ENCODE results near the gene GPR148. TPM values are rescaled to one million over a fixed set of nuclear protein-coding genes. Genes with fewer than 3 reads are reported as not detected.

GPR148 gene
- polyA plus RNA-seq, 1 donor (not counting 4 experiments of a cell fraction or from before 2014, with no cell fraction given), result not detected

DNA sequence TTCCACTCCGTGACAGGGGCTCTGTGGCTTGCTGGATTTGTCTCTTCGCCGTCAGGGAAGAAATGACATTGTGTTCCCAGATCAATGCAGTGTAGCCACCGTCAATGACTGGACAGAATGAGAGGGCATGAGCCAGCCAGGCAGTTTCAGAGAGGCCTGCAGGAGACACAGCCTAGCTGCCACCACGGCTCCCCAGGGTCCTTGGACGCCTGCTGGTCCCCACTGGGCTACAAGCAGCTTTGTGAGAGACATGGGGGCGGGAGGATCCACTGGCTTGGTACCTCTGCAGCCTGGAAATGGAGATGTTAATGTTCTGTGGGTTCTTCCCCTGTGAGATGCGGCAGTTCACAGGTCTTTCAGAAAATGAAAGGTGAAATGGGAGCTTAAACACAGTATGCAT, 14.4 kb downstream of the GPR148 start:
- no peak overlapping the region for H3K9ac ChIP-seq (ENCODE audit: control insufficient read depth, extremely low read depth, insufficient read depth, low read length)
- FAIRE-seq, result no peak
- H3K36me3 ChIP-seq (ENCODE audit: control insufficient read depth in 2 of 2, extremely low read depth in 1 of 2, insufficient read depth in 2 of 2, low read length in 2 of 2), result no peaks in the 10 kb centered on the region
- H3K27me3 ChIP-seq (ENCODE audit: control insufficient read depth, extremely low read depth, insufficient read depth, low read length), result peaks cover 5% of the 10 kb centered on the region
- no peak overlapping the region for H2AFZ ChIP-seq (ENCODE audit: control insufficient read depth, low read length)
- DNase-seq (ENCODE audit: low read depth, low spot score), result no peak
- dilution Hi-C loops (cut with MboI; ENCODE audit: extremely low pct_ligation_motif_present, low sequenced_read_pairs), result no loop called here
- H3K27ac ChIP-seq (ENCODE audit: control insufficient read depth, insufficient read depth, low read length), result no peak overlapping the region
- H3K4me3 ChIP-seq (ENCODE audit: control insufficient read depth in 2 of 3, extremely low read depth in 1 of 3, insufficient read depth in 2 of 3, low read depth in 1 of 3, low read length in 3 of 3), result no peak overlapping the region
- H3K4me2 ChIP-seq (ENCODE audit: control insufficient read depth, extremely low read depth, insufficient read depth, low read depth, low read length), result no peak overlapping the region
- TF ChIP-seq, protein P1, sequence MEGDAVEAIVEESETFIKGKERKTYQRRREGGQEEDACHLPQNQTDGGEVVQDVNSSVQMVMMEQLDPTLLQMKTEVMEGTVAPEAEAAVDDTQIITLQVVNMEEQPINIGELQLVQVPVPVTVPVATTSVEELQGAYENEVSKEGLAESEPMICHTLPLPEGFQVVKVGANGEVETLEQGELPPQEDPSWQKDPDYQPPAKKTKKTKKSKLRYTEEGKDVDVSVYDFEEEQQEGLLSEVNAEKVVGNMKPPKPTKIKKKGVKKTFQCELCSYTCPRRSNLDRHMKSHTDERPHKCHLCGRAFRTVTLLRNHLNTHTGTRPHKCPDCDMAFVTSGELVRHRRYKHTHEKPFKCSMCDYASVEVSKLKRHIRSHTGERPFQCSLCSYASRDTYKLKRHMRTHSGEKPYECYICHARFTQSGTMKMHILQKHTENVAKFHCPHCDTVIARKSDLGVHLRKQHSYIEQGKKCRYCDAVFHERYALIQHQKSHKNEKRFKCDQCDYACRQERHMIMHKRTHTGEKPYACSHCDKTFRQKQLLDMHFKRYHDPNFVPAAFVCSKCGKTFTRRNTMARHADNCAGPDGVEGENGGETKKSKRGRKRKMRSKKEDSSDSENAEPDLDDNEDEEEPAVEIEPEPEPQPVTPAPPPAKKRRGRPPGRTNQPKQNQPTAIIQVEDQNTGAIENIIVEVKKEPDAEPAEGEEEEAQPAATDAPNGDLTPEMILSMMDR (optimal IDR thresholded peaks at IDR 0.05 in 1 of 3, IDR thresholded peaks at IDR 0.05 in 1 of 3, conservative IDR thresholded peaks at IDR 0.05 in 1 of 3; ENCODE audit: extremely low read depth in 1 of 3, insufficient read depth in 2 of 3, low read length in 3 of 3), result no peak
- no peak for TF ChIP-seq EZH2 (IDR thresholded peaks at IDR 0.05; ENCODE audit: low read length)
- no peaks in the 10 kb centered on the region for H3K4me1 ChIP-seq (ENCODE audit: control insufficient read depth, extremely low read depth, insufficient read depth, low read length)
- no peaks in the 10 kb centered on the region for H3K9me1 ChIP-seq (ENCODE audit: control insufficient read depth, extremely low read depth, insufficient read depth, low read length)
- no peaks in the 10 kb centered on the region for H3K79me2 ChIP-seq (ENCODE audit: control insufficient read depth, insufficient read depth, low read length)
- no peaks in the 10 kb centered on the region for H3K9me3 ChIP-seq (ENCODE audit: control insufficient read depth, low read depth, low read length)
- H4K20me1 ChIP-seq (ENCODE audit: control insufficient read depth, extremely low read depth, insufficient read depth, low read length), result no peaks in the 10 kb centered on the region

DNA sequence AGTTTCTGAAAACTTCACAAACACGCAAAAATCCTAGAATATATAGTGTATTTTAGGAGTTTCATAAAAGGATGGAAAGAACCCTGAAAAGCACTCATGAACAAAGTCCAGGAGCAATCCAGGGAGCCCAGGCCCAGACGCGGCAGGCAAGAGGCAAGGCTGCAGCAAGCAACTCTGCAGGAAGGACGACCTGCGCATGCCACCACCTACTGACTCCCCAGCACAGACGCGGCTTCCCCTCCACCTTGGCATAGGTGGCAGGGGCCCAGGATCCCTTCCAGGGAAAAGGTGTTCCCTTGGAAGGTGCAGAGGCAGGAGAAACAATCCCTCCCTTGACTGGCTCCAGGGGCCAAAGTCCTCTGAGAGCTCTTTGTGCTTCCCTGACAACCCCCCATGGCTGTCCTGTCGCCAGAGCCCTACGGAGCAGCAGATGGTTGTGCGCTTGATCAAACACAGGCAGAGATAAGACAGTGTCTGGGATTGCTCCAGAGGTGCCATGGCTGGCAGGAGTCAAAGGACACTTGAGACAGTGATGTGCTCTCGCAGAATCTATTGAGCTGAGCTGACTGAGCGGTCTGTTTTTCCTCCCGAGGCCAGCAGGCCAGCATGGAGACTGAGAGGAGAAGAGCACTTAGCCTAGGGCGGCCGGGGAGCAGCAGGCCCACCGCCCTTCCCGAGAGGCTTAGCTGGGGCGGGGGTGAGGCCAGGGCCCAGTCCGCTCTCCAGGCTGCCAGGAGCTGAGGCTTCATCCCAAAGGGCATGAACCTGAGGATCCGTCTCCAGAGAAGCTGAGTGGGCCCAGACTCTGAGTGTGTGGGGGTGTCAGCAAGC, 15.6 kb downstream of the GPR148 start:
- Histone ChIP-seq H3K9me1 (ENCODE audit: control insufficient read depth, extremely low read depth, insufficient read depth, low read length) (no peaks in the 10 kb centered on the region), H3K36me3 (ENCODE audit: control insufficient read depth in 2 of 2, extremely low read depth in 1 of 2, insufficient read depth in 2 of 2, low read length in 2 of 2) (no peaks in the 10 kb centered on the region), H3K4me3 (ENCODE audit: control insufficient read depth in 2 of 3, extremely low read depth in 1 of 3, insufficient read depth in 2 of 3, low read depth in 1 of 3, low read length in 3 of 3) (no peak overlapping the region), H3K27me3 (ENCODE audit: control insufficient read depth, extremely low read depth, insufficient read depth, low read length) (peaks cover 4% of the 10 kb centered on the region), H3K4me1 (ENCODE audit: control insufficient read depth, extremely low read depth, insufficient read depth, low read length) (no peaks in the 10 kb centered on the region), H3K9ac (ENCODE audit: control insufficient read depth, extremely low read depth, insufficient read depth, low read length) (no peak overlapping the region), H4K20me1 (ENCODE audit: control insufficient read depth, extremely low read depth, insufficient read depth, low read length) (no peaks in the 10 kb centered on the region), H3K79me2 (ENCODE audit: control insufficient read depth, insufficient read depth, low read length) (no peaks in the 10 kb centered on the region), H3K27ac (ENCODE audit: control insufficient read depth, insufficient read depth, low read length) (no peak overlapping the region), H3K9me3 (ENCODE audit: control insufficient read depth, low read depth, low read length) (no peaks in the 10 kb centered on the region), H2AFZ (ENCODE audit: control insufficient read depth, low read length) (no peak overlapping the region), H3K4me2 (ENCODE audit: control insufficient read depth, extremely low read depth, insufficient read depth, low read depth, low read length) (no peak overlapping the region)
- TF ChIP-seq, protein P1 (optimal IDR thresholded peaks at IDR 0.05 in 1 of 3, IDR thresholded peaks at IDR 0.05 in 1 of 3, conservative IDR thresholded peaks at IDR 0.05 in 1 of 3; ENCODE audit: extremely low read depth in 1 of 3, insufficient read depth in 2 of 3, low read length in 3 of 3), result no peak
- no peak for TF ChIP-seq EZH2 (IDR thresholded peaks at IDR 0.05; ENCODE audit: low read length)
- FAIRE-seq (no peak), DNase-seq (ENCODE audit: low read depth, low spot score) (no peak)
- dilution Hi-C loops (cut with MboI; ENCODE audit: extremely low pct_ligation_motif_present, low sequenced_read_pairs), result no loop called here
